Vagina (tissue), 2 donors: ENCODE data around the gene PCP4.

Experiments used
- CTCF ChIP-seq, 3 experiments: fragments of 450-650 bp in 2 of 3; fragments of 200-600 bp in 1 of 3; sonication (generic) in 1 of 3; IDR thresholded peaks; one replicate each; pipeline ENCODE4 v1.5.1; 2017 to 2019; ENCODE audit warnings: antibody characterized with exemption in 3 of 3, mild to moderate bottlenecking in 2 of 3, moderate library complexity in 2 of 3
- POLR2A ChIP-seq, 2 donors: fragments of 450-650 bp; IDR thresholded peaks; one replicate each; pipeline ENCODE4 v1.6.1; 2017; ENCODE audit warnings: antibody characterized with exemption in 2 of 2, mild to moderate bottlenecking in 2 of 2, moderate library complexity in 2 of 2
- POLR2AphosphoS5 ChIP-seq, 2 donors: sonication (generic); formaldehyde crosslinking; IDR thresholded peaks; one replicate each; pipeline ENCODE4 v1.9.0; 2017; ENCODE audit warnings: antibody characterized with exemption in 2 of 2, mild to moderate bottlenecking in 2 of 2, low read depth in 1 of 2; ENCODE audit not compliant: insufficient read depth in 1 of 2

DNA sequence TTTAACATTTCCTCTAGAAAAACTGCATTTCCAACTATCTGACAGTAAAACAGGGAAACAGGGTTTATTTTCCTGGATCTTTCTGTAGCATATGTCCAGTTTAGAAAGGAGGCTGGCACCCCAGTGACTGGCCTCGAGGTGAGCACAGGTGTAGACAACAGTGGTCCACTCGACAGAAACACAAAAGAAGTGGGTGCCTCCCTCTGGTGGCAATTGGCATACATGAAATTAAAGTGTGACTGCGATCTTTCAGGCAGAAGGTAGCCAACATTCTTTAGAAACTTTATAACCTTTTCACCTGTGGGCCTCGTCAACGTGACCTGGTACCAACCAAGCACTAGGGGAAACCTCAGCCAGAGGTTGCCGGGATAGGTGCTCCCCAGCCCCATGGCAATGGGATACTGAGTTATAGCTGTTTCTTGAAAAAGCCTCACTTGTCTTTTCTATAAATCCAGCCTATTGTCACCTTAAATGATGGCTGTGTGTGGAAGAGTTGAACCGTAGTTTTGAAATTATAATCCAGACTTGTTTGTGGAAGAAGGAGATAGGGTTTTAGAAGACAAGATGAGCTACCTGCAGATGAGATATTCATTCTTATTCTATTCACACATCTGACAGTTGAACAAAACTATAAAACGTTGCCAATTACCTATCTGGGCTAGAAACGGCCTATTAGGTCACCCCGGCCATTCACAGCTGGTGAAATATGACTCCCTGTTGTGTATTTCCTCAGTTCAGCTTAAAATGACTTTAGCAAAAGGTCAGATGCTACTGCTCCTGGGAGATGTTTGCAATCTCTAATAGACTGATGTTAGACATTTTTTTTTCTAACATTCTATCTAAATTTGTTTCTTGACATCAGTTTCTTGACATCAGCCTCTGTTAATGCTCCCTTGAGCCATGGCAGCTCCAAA, 44.3 kb downstream of the PCP4 start:
- TF ChIP-seq CTCF (IDR thresholded peaks at IDR 0.05) (no peak), POLR2A (IDR thresholded peaks at IDR 0.05) (no peak), POLR2AphosphoS5 (IDR thresholded peaks at IDR 0.05; ENCODE audit: insufficient read depth in 1 of 2, low read depth in 1 of 2) (no peak)
